Gastroesophageal sphincter (tissue), 4 donors: Measurements from ENCODE around the gene UNC13C. TPM values are rescaled to one million over a fixed set of nuclear protein-coding genes. Genes with fewer than 3 reads are reported as not detected.

Experiments used
- ATAC-seq: fragments of 150-250 bp; one replicate; pipeline ENCODE4 v1.9.1; 2016; ENCODE audit warnings: mild to moderate bottlenecking, moderate library complexity
- H3K27ac ChIP-seq, 4 donors: fragments of 200-600 bp; sonication (generic) in 3 of 4; 1 replicate in 3 of 4; 2 replicates in 1 of 4; pipeline ENCODE4 v1.5.1; 2016 to 2019
- H3K27me3 ChIP-seq: fragments of 200-600 bp; sonication (generic); one replicate; pipeline ENCODE4 v1.5.1; 2019
- H3K36me3 ChIP-seq, 2 donors: fragments of 200-600 bp; sonication (generic); one replicate each; pipeline ENCODE4 v1.5.1; 2019; ENCODE audit warnings: control low read depth in 1 of 2
- H3K4me1 ChIP-seq, 3 donors: fragments of 200-600 bp; sonication (generic); 1 replicate in 2 of 3; 2 replicates in 1 of 3; pipeline ENCODE4 v1.5.1; 2016 to 2019; ENCODE audit warnings: control low read depth in 2 of 3
- H3K4me3 ChIP-seq, 2 donors: fragments of 200-600 bp; sonication (generic); one replicate each; pipeline ENCODE4 v1.5.1; 2019; ENCODE audit warnings: mild to moderate bottlenecking in 1 of 2, moderate library complexity in 1 of 2
- H3K9me3 ChIP-seq, 3 donors: fragments of 200-600 bp; sonication (generic); one replicate each; pipeline ENCODE4 v1.5.1; 2017 to 2019; ENCODE audit warnings: control low read depth in 2 of 3
- CTCF ChIP-seq, 4 experiments: fragments of 200-600 bp in 2 of 4; fragments of 450-650 bp in 2 of 4; sonication (generic) in 1 of 4; IDR thresholded peaks; one replicate each; pipeline ENCODE4 v1.5.1; 2017 to 2019; ENCODE audit warnings: antibody characterized with exemption in 4 of 4, mild to moderate bottlenecking in 2 of 4, moderate library complexity in 2 of 4
- EP300 ChIP-seq: sonication (generic); formaldehyde crosslinking; IDR thresholded peaks from one replicate; pipeline ENCODE4 v1.6.1; 2017; ENCODE audit warnings: antibody characterized with exemption, mild to moderate bottlenecking
- POLR2A ChIP-seq, 2 donors: fragments of 450-650 bp; IDR thresholded peaks; one replicate each; pipeline ENCODE4 v1.6.1; 2017; ENCODE audit warnings: antibody characterized with exemption in 2 of 2, mild to moderate bottlenecking in 2 of 2, moderate library complexity in 1 of 2
- POLR2AphosphoS5 ChIP-seq: sonication (generic); formaldehyde crosslinking; IDR thresholded peaks from one replicate; pipeline ENCODE4 v1.6.1; 2017; ENCODE audit warnings: antibody characterized with exemption
- WGBS, 2 donors: methylation state at CpG; one replicate each; pipeline ENCODE4 v1.1.5; 2018; ENCODE audit warnings: low coverage in 1 of 2; 5-methylcytosine and 5-hydroxymethylcytosine counted together
- total RNA-seq, 4 donors: library from RNA; depleted of rRNA; stranded (reverse); fragments of >200 nt; gene quantifications; one replicate each; pipeline ENCODE4 v1.1.0, GENCODE V29; 2016

Gene UNC13C
- total RNA-seq, 4 donors from 2014 or later, result 0.89 to 13.9 (median 2.1) TPM

GRCh38 chr15:54029081-54029480 lies 50.8 kb downstream of the UNC13C start:
- 65 to 78% methylated on average over 3 of the region's 3 CpGs for WGBS, 2 donors
- no peaks in the 10 kb centered on the region for H3K36me3 ChIP-seq
- TF ChIP-seq POLR2A (IDR thresholded peaks at IDR 0.05), result no peak
- no peak for TF ChIP-seq CTCF (IDR thresholded peaks at IDR 0.05)
- TF ChIP-seq POLR2AphosphoS5, result no peak
- TF ChIP-seq EP300, result no peak
- no peaks in the 10 kb centered on the region for H3K9me3 ChIP-seq
- H3K27ac ChIP-seq, result no peak overlapping the region
- no peaks in the 10 kb centered on the region for H3K27me3 ChIP-seq
- peaks cover 0 to 5% (median 0%) of the 10 kb centered on the region in 3 donors for H3K4me1 ChIP-seq
- ATAC-seq, result no peak
- H3K4me3 ChIP-seq, result no peak overlapping the region

- no peak overlapping the region for H3K4me3 ChIP-seq
- H3K9me3 ChIP-seq, result no peaks in the 10 kb centered on the region
- TF ChIP-seq EP300 (no peak), POLR2A (IDR thresholded peaks at IDR 0.05) (no peak), POLR2AphosphoS5 (no peak), CTCF (IDR thresholded peaks at IDR 0.05) (no peak)
- H3K36me3 ChIP-seq, result no peaks in the 10 kb centered on the region
- WGBS, 2 donors, result 80 to 84% methylated on average over 4 of the region's 4 CpGs
- H3K27ac ChIP-seq, result no peak overlapping the region
- H3K4me1 ChIP-seq, result peaks cover 0 to 5% (median 0%) of the 10 kb centered on the region in 3 donors
- no peak for ATAC-seq
- no peaks in the 10 kb centered on the region for H3K27me3 ChIP-seq
Observed at GRCh38 chr15:54032066-54032465, 53.8 kb downstream of the UNC13C start.

GRCh38 chr15:54033356-54033860 lies 55.2 kb downstream of the UNC13C start:
- no peak overlapping the region for H3K4me3 ChIP-seq
- no peaks in the 10 kb centered on the region for H3K9me3 ChIP-seq
- no peak for TF ChIP-seq POLR2AphosphoS5
- no peak for TF ChIP-seq POLR2A (IDR thresholded peaks at IDR 0.05)
- no peak for TF ChIP-seq CTCF (IDR thresholded peaks at IDR 0.05)
- TF ChIP-seq EP300, result no peak
- ATAC-seq, result no peak
- no peaks in the 10 kb centered on the region for H3K36me3 ChIP-seq
- H3K4me1 ChIP-seq, result peaks cover 0 to 5% (median 0%) of the 10 kb centered on the region in 3 donors
- no peak overlapping the region for H3K27ac ChIP-seq
- 19 to 33% methylated on average over 3 of the region's 3 CpGs for WGBS, 2 donors
- no peaks in the 10 kb centered on the region for H3K27me3 ChIP-seq

- no peak for TF ChIP-seq EP300
- no peak for TF ChIP-seq POLR2A (IDR thresholded peaks at IDR 0.05)
- TF ChIP-seq CTCF (IDR thresholded peaks at IDR 0.05), result no peak
- no peak for TF ChIP-seq POLR2AphosphoS5
- Histone ChIP-seq H3K9me3 (no peaks in the 10 kb centered on the region), H3K27me3 (no peaks in the 10 kb centered on the region), H3K4me1 (peaks cover 0 to 5% (median 0%) of the 10 kb centered on the region in 3 donors), H3K27ac (no peak overlapping the region), H3K36me3 (no peaks in the 10 kb centered on the region), H3K4me3 (no peak overlapping the region)
- ATAC-seq, result no peak
- WGBS, 2 donors, result 30 to 39% methylated on average over 3 of the region's 3 CpGs
Observed at GRCh38 chr15:54033869-54034458, 55.7 kb downstream of the UNC13C start.

GRCh38 chr15:54035616-54036015 lies 57.4 kb downstream of the UNC13C start:
- peaks cover 0 to 5% (median 0%) of the 10 kb centered on the region in 3 donors for H3K4me1 ChIP-seq
- H3K27me3 ChIP-seq, result no peaks in the 10 kb centered on the region
- H3K4me3 ChIP-seq, result no peak overlapping the region
- H3K27ac ChIP-seq, result no peak overlapping the region
- no peaks in the 10 kb centered on the region for H3K9me3 ChIP-seq
- 83 to 97% methylated on average over 5 to 7 of the region's 7 CpGs for WGBS, 2 donors
- H3K36me3 ChIP-seq, result no peaks in the 10 kb centered on the region
- ATAC-seq, result no peak
- no peak for TF ChIP-seq POLR2A (IDR thresholded peaks at IDR 0.05)
- TF ChIP-seq EP300, result no peak
- no peak for TF ChIP-seq POLR2AphosphoS5
- TF ChIP-seq CTCF (IDR thresholded peaks at IDR 0.05), result no peak
